ENCODE results near the gene CNTN4. TPM values are rescaled to one million over a fixed set of nuclear protein-coding genes. Genes with fewer than 3 reads are reported as not detected.

CNTN4 gene
- total RNA-seq, 3 donors from 2014 or later: 6.6 to 16.7 (median 16.7) TPM

DNA sequence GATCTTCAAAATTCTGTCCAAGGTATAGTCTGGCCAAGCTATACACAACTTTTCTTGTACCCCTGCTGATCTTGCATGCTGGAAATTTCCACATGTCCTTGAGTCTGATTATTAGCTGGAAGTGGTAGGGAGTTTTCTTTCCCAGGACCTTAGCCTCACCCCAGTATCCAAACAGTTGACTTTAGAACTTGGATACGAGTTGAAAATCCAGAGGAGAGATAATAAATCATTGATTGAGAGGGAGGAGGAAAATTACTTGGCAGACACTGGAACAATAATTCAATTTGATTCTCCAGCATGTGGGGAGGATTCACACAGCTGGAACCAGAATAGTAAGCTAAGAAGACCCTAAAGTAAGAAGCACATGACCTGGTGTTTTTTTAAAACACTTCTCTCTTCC, 895.1 kb downstream of the CNTN4 start:
- TF ChIP-seq, protein P1, sequence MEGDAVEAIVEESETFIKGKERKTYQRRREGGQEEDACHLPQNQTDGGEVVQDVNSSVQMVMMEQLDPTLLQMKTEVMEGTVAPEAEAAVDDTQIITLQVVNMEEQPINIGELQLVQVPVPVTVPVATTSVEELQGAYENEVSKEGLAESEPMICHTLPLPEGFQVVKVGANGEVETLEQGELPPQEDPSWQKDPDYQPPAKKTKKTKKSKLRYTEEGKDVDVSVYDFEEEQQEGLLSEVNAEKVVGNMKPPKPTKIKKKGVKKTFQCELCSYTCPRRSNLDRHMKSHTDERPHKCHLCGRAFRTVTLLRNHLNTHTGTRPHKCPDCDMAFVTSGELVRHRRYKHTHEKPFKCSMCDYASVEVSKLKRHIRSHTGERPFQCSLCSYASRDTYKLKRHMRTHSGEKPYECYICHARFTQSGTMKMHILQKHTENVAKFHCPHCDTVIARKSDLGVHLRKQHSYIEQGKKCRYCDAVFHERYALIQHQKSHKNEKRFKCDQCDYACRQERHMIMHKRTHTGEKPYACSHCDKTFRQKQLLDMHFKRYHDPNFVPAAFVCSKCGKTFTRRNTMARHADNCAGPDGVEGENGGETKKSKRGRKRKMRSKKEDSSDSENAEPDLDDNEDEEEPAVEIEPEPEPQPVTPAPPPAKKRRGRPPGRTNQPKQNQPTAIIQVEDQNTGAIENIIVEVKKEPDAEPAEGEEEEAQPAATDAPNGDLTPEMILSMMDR (IDR thresholded peaks at IDR 0.05): no peak
- TF ChIP-seq POLR2AphosphoS5 (IDR thresholded peaks at IDR 0.05) (no peak), POLR2A (IDR thresholded peaks at IDR 0.05) (no peak)
- Histone ChIP-seq H3K9me3 (no peaks in the 10 kb centered on the region), H3K4me3 (no peak overlapping the region), H3K27me3 (no peaks in the 10 kb centered on the region), H3K27ac (no peak overlapping the region), H3K4me1 (no peaks in the 10 kb centered on the region), H3K36me3 (peaks cover 4% of the 10 kb centered on the region)
- intact Hi-C loops (cut with DNase I; ENCODE audit: low total_unique reads): no loop called here
- no peak for DNase-seq (ENCODE audit: low spot score in 2 of 2)

DNA sequence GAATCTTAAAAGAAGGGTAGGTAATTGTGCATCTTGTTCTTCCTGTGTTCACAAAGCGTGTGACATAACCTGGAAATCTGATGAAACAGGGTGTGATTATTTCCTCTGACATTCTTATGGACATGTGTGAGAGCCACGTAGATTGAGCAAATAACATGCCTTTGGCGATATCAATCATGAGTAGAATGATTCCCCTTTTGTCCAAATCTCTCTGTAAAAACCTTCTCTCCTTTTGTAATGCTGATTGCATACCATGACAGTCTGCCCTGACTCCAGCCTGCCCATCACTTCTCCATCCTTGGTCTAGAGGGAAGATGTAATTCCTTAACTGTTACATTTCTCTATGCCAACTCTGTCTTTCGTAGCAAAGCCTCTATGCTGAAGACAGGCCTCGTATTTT, 896.5 kb downstream of the CNTN4 start:
- H3K27ac ChIP-seq: no peak overlapping the region
- TF ChIP-seq, protein P1 (IDR thresholded peaks at IDR 0.05): no peak
- TF ChIP-seq POLR2A (IDR thresholded peaks at IDR 0.05) (no peak), POLR2AphosphoS5 (IDR thresholded peaks at IDR 0.05) (no peak)

DNA sequence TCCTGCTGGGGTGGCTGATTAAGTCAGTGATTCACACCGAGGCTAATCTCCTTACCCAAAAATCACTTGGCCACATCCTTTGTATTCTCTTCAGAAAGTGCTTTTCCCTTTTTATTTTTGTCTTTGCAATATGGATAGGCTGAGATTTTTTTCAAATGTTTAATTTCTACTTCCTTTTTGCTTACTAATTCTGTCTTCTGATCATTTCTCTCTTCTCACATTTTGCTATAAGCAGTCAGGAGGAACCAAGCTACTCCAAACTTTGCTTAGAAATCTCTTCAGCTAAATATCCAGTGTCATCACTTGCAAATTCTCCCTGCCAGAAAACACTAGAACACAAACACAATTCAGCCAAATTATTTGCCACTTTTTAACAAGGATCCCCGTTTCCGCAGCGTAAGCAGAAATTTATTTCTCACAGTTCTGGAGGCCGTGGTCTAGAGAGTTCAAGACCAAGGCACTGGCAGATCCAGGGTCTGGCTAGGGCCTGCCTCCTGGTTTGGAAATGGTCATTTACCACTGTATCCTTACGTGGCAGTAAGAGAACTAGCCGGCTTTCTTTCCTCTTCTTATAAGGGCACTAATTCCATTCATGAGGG, 906.6 kb downstream of the CNTN4 start:
- Histone ChIP-seq H3K4me3 (no peak overlapping the region), H3K9me3 (no peaks in the 10 kb centered on the region), H3K36me3 (no peaks in the 10 kb centered on the region), H3K27ac (no peak overlapping the region), H3K27me3 (no peaks in the 10 kb centered on the region), H3K4me1 (no peaks in the 10 kb centered on the region)
- TF ChIP-seq POLR2AphosphoS5 (IDR thresholded peaks at IDR 0.05): no peak
- intact Hi-C loops (cut with DNase I; ENCODE audit: low total_unique reads): no loop called here
- DNase-seq (ENCODE audit: low spot score in 2 of 2): no peak

More for the DNA sequence above, 896.5 kb downstream of the CNTN4 start:
- no peaks in the 10 kb centered on the region for H3K9me3 ChIP-seq
- intact Hi-C loops (cut with DNase I; ENCODE audit: low total_unique reads): no loop called here
- no peaks in the 10 kb centered on the region for H3K4me1 ChIP-seq
- H3K36me3 ChIP-seq: peaks cover 4% of the 10 kb centered on the region
- DNase-seq (ENCODE audit: low spot score in 2 of 2): no peak
- H3K27me3 ChIP-seq: no peaks in the 10 kb centered on the region
- H3K4me3 ChIP-seq: no peak overlapping the region

DNA sequence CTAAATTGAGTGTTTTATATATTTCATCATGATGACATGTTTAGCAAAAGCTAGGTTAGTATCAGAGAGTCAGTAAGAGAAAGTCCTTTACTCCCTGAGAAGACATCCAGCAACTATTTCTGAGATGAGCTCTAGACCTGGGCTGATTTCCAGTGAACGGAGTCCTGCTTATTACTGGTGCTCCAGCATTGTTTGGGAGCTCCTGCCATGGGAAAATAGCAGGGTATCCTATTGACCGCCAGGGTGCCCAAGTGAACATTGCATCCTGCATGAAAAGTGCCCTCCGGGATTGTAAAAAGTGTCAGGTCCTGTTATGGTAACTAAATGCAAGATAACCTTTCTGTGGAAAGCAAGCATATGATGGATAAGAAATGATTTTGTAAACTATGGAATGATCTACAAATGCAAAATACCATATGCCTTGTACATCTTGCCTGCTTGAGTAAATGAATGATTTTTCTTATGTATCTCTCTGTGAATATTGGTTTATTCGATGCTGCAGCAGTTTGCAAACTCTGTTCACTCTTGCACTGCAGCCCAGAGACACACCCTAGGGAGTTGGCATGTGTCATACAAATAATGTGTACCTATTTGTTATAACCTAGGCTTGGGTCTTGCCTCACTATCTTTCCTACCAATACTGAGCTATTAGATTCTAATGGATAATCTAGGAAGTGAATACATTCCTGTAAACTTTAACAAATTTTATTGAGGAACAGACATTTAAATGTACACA, 914.8 kb downstream of the CNTN4 start:
- Histone ChIP-seq H3K27me3 (no peaks in the 10 kb centered on the region), H3K4me1 (no peaks in the 10 kb centered on the region), H3K4me3 (no peak overlapping the region), H3K27ac (no peak overlapping the region), H3K36me3 (no peaks in the 10 kb centered on the region), H3K9me3 (no peaks in the 10 kb centered on the region)
- DNase-seq (ENCODE audit: low spot score in 2 of 2): no peak
- intact Hi-C loops (cut with DNase I; ENCODE audit: low total_unique reads): no loop called here
- TF ChIP-seq, protein P1 (IDR thresholded peaks at IDR 0.05): no peak
- no peak for TF ChIP-seq POLR2A (IDR thresholded peaks at IDR 0.05)
- TF ChIP-seq POLR2AphosphoS5 (IDR thresholded peaks at IDR 0.05): no peak

DNA sequence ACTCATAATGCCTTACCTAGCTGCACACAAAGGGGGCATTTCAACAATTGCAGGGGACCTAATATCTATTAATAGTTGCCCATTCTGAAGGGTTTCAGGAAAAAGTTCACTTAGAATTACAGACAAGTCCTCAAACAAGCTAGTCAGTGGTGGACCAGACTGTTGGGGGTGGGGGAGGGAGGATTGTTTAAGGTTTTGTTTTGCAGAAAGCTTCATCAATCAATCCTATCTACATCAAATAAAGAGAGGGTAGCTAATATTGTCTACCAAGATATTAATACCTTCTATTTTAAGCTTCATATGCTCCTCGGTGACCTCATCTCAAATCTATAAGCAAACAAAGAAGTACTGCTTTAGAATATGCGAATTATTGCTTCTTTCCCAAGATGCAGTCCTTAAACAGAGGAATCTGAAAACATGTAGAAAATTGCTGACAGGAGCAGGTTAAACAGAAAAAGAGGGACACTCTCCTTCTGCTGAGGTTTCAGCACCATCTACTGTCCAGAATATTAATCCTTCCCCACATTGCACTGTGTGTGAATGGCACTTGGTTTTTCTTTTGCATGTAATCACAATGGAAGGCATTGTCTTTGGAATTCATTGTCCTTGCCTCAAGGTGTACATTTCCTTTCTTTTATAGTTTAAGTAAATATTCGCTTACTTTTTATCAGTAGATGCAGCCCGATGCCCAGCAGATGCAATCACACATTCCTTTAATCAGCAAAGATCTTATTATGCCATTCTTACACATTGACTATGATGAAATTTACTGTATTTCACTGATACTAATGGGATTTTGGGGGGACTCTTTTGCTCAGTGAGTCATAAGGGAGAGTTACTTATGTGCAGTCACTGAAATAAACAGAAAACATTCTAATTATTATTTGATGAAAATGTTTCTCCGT, 916.8 kb downstream of the CNTN4 start:
- Histone ChIP-seq H3K27ac (no peak overlapping the region), H3K4me1 (no peaks in the 10 kb centered on the region)

More for the DNA sequence above, 916.8 kb downstream of the CNTN4 start:
- H3K4me3 ChIP-seq: no peak overlapping the region
- TF ChIP-seq POLR2A (IDR thresholded peaks at IDR 0.05) (no peak), POLR2AphosphoS5 (IDR thresholded peaks at IDR 0.05) (no peak)
- TF ChIP-seq, protein P1 (IDR thresholded peaks at IDR 0.05): peak in 2 of 3 donors; percentile 39 to 47
- intact Hi-C loops (cut with DNase I; ENCODE audit: low total_unique reads): loop anchor here (5.0 kb wide), 1 partner anchor 283 kb away; no protein-coding TSS in a partner anchor
- H3K9me3 ChIP-seq: no peaks in the 10 kb centered on the region
- H3K36me3 ChIP-seq: no peaks in the 10 kb centered on the region
- H3K27me3 ChIP-seq: no peaks in the 10 kb centered on the region
- no peak for DNase-seq (ENCODE audit: low spot score in 2 of 2)

Measured in breast epithelium (tissue), 4 donors.